ENCODE data around the gene C1RL.

C1RL gene

GRCh38 chr12:7047306-7047705, 61.7 kb downstream of the C1RL start:
- no peak overlapping the region for H2AFZ ChIP-seq (ENCODE audit: low read length)
- H3K4me3 ChIP-seq (ENCODE audit: low read depth, low read length, poor library complexity, severe bottlenecking): no peak overlapping the region
- H3K36me3 ChIP-seq (ENCODE audit: insufficient read depth, low read length): no peaks in the 10 kb centered on the region
- no peaks in the 10 kb centered on the region for H3K4me1 ChIP-seq (ENCODE audit: insufficient read depth, low read length, severe bottlenecking)
- H3K27ac ChIP-seq (ENCODE audit: low read depth, low read length, poor library complexity, severe bottlenecking): no peak overlapping the region
- H3K9ac ChIP-seq (ENCODE audit: low read length): no peak overlapping the region
- H3F3A ChIP-seq (ENCODE audit: insufficient read depth, low read length): no peaks in the 10 kb centered on the region
- H3K4me2 ChIP-seq (ENCODE audit: low read length): no peak overlapping the region
- H3K79me2 ChIP-seq (ENCODE audit: insufficient read depth, low read length): no peaks in the 10 kb centered on the region
- no peaks in the 10 kb centered on the region for H3K9me3 ChIP-seq (ENCODE audit: low read length)
- H3K9me2 ChIP-seq (ENCODE audit: low read depth, low read length): no peaks in the 10 kb centered on the region
- no peaks in the 10 kb centered on the region; the same call in 1 of the 2 replicates for H3K27me3 ChIP-seq (ENCODE audit: insufficient read depth, low read length)
- no peaks in the 10 kb centered on the region for H4K20me1 ChIP-seq (ENCODE audit: insufficient read depth, low read length)
- TF ChIP-seq EZH2 (IDR thresholded peaks at IDR 0.05; ENCODE audit: borderline replicate concordance, low read length): no peak
- TF ChIP-seq CTCF (IDR thresholded peaks at IDR 0.05; ENCODE audit: low read length): no peak

GRCh38 chr12:7046383-7047105, 62.5 kb downstream of the C1RL start:
- Histone ChIP-seq H3K4me2 (ENCODE audit: low read length) (no peak overlapping the region), H2AFZ (ENCODE audit: low read length) (no peak overlapping the region), H3K27ac (ENCODE audit: low read depth, low read length, poor library complexity, severe bottlenecking) (no peak overlapping the region), H3K4me3 (ENCODE audit: low read depth, low read length, poor library complexity, severe bottlenecking) (no peak overlapping the region), H3K36me3 (ENCODE audit: insufficient read depth, low read length) (no peaks in the 10 kb centered on the region), H3K79me2 (ENCODE audit: insufficient read depth, low read length) (no peaks in the 10 kb centered on the region), H3K9me2 (ENCODE audit: low read depth, low read length) (no peaks in the 10 kb centered on the region), H4K20me1 (ENCODE audit: insufficient read depth, low read length) (no peaks in the 10 kb centered on the region), H3K9ac (ENCODE audit: low read length) (no peak overlapping the region), H3K4me1 (ENCODE audit: insufficient read depth, low read length, severe bottlenecking) (no peaks in the 10 kb centered on the region), H3K9me3 (ENCODE audit: low read length) (no peaks in the 10 kb centered on the region), H3F3A (ENCODE audit: insufficient read depth, low read length) (no peaks in the 10 kb centered on the region), H3K27me3 (ENCODE audit: insufficient read depth, low read length) (no peaks in the 10 kb centered on the region; the same call in 1 of the 2 replicates)
- no peak for TF ChIP-seq CTCF (IDR thresholded peaks at IDR 0.05; ENCODE audit: low read length)
- no peak for TF ChIP-seq EZH2 (IDR thresholded peaks at IDR 0.05; ENCODE audit: borderline replicate concordance, low read length)

GRCh38 chr12:7045913-7046312, 63.1 kb downstream of the C1RL start:
- Histone ChIP-seq H3K4me3 (ENCODE audit: low read depth, low read length, poor library complexity, severe bottlenecking) (no peak overlapping the region), H3K79me2 (ENCODE audit: insufficient read depth, low read length) (no peaks in the 10 kb centered on the region), H3K9me3 (ENCODE audit: low read length) (no peaks in the 10 kb centered on the region), H3K9ac (ENCODE audit: low read length) (no peak overlapping the region), H3K27ac (ENCODE audit: low read depth, low read length, poor library complexity, severe bottlenecking) (no peak overlapping the region), H4K20me1 (ENCODE audit: insufficient read depth, low read length) (no peaks in the 10 kb centered on the region), H3K36me3 (ENCODE audit: insufficient read depth, low read length) (no peaks in the 10 kb centered on the region), H2AFZ (ENCODE audit: low read length) (no peak overlapping the region), H3K27me3 (ENCODE audit: insufficient read depth, low read length) (no peaks in the 10 kb centered on the region; the same call in 1 of the 2 replicates), H3F3A (ENCODE audit: insufficient read depth, low read length) (no peaks in the 10 kb centered on the region), H3K9me2 (ENCODE audit: low read depth, low read length) (no peaks in the 10 kb centered on the region), H3K4me2 (ENCODE audit: low read length) (no peak overlapping the region), H3K4me1 (ENCODE audit: insufficient read depth, low read length, severe bottlenecking) (no peaks in the 10 kb centered on the region)
- TF ChIP-seq EZH2 (IDR thresholded peaks at IDR 0.05; ENCODE audit: borderline replicate concordance, low read length) (no peak), CTCF (IDR thresholded peaks at IDR 0.05; ENCODE audit: low read length) (no peak)
